ENCODE data around the gene LHX6. TPM values are rescaled to one million over a fixed set of nuclear protein-coding genes. Genes with fewer than 3 reads are reported as not detected.
A peak's percentile ranks its signal among the peaks of the same experiment; 100 is the strongest.

LHX6 gene
- polyA plus RNA-seq (2011; rRNA removed), result not detected in 2 replicates
- polyA minus RNA-seq (2011; rRNA and poly(A)+ RNA removed), result 0.09 and 0.10 TPM in 2 replicates

DNA sequence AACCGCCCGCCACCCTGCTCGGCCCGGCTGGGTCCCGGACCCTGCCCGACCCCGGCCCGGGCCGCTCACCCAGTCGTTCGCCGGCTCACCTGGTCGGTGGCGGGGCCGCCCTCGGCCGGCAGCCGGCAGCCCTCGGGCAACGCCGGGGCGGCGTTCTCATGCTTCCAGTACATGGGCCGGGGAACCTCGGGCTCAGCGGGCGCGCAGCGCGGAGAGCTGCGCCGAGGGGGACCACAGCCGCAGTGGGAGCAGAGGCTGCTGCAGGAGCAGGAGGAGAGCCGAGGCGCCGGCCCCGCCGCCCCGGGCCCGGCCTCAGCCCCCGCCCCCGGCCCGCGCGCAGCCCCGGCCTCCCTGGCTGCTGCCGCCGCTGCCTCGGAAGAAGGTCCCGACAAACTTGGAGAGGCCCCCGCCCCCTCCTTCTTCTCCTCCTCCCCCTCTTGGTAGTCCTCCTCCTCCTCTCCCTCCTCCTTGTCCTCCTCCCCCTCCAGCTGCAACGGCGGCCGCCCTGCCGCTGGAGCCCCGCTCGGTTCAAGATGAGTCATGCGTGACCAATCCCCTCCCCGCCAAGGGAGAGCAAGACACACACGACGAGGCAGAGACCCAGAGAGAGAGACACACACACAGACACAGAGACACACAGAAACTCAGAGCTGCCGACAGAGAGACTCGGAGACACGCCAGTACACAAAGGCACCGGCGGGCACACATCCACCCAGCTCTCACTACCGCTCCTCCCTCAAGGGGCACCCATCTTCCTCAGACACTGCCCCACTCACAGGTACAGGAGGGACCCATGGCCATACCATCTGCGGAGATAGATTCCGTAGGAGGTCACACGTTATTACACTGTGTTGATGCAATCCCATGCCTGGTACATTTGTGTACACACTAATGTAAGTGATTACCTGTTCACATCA, at the start of gene LHX6:
LHX6 (minus strand) TSS at position 390 of the 917 bp plus-strand sequence; CDS start at position 173, 217 bp downstream.
- no peak for DNase-seq (ENCODE audit: low read depth)
- Histone ChIP-seq H3K4me3 (ENCODE audit: low read depth, low read length) (peak within 1 kb of the TSS; percentile 8; the same call in 1 of the 2 replicates), H3K36me3 (ENCODE audit: control insufficient read depth, insufficient read depth, low read length) (no peaks in the 10 kb centered on the region), H3K27me3 (ENCODE audit: control insufficient read depth, insufficient read depth, low read length) (peaks cover 63% of the 10 kb centered on the region)
- POLR2A ChIA-PET, result interaction anchor here (0.6 kb wide), 1 partner anchor 122 kb away, joined by 3 read pairs; no protein-coding TSS in a partner anchor
- CTCF ChIA-PET, result interaction anchor here (0.6 to 1.2 kb wide), 3 partner anchors 16 to 224 kb away, joined by 3 to 4 read pairs (median 3); no protein-coding TSS in a partner anchor
- TF ChIP-seq, protein P1, sequence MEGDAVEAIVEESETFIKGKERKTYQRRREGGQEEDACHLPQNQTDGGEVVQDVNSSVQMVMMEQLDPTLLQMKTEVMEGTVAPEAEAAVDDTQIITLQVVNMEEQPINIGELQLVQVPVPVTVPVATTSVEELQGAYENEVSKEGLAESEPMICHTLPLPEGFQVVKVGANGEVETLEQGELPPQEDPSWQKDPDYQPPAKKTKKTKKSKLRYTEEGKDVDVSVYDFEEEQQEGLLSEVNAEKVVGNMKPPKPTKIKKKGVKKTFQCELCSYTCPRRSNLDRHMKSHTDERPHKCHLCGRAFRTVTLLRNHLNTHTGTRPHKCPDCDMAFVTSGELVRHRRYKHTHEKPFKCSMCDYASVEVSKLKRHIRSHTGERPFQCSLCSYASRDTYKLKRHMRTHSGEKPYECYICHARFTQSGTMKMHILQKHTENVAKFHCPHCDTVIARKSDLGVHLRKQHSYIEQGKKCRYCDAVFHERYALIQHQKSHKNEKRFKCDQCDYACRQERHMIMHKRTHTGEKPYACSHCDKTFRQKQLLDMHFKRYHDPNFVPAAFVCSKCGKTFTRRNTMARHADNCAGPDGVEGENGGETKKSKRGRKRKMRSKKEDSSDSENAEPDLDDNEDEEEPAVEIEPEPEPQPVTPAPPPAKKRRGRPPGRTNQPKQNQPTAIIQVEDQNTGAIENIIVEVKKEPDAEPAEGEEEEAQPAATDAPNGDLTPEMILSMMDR (IDR thresholded peaks at IDR 0.05; ENCODE audit: insufficient read depth, low read depth, low read length), result no peak

DNA sequence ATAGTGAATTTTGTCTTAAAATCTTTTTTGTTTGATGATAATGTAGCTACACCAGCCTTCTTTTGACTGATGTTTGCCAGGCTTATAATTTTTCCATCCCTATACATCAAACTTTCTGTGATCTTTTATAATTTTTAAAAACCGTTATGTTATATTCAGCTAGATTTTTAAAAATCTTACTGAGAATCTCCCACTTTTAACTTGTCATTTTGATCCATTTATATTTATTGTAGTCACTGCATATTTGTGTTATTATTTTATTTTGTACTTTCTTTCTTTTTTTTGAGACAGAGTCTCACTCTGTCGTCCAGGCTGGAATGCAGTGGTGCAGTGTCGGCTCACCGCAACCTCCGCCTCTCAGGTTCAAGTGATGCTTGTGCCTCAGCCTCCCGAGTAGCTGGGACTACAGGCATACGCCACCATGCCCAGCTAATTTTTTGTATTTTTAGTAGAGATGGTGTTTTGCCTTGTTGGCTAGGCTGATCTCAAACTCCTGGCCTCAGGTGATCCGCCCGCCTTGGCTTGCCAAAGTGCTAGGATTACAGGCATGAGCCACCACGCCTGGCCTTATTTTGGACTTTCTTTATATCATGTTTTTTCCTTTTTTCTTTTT, 48.6 kb upstream of the LHX6 start:
- DNase-seq (ENCODE audit: low read depth), result no peak
- no peak overlapping the region for H3K4me3 ChIP-seq (ENCODE audit: low read depth, low read length)
- TF ChIP-seq, protein P1 (IDR thresholded peaks at IDR 0.05; ENCODE audit: insufficient read depth, low read depth, low read length), result no peak
- ChIA-PET CTCF (interaction anchor here (1.1 to 1.2 kb wide), 2 partner anchors 13 to 14 kb away, joined by 3 to 6 read pairs; partner anchors contain the start of genes MRRF and RBM18), POLR2A (no interaction called here)
- peaks cover 1% of the 10 kb centered on the region for H3K36me3 ChIP-seq (ENCODE audit: control insufficient read depth, insufficient read depth, low read length)
- no peaks in the 10 kb centered on the region for H3K27me3 ChIP-seq (ENCODE audit: control insufficient read depth, insufficient read depth, low read length)

DNA sequence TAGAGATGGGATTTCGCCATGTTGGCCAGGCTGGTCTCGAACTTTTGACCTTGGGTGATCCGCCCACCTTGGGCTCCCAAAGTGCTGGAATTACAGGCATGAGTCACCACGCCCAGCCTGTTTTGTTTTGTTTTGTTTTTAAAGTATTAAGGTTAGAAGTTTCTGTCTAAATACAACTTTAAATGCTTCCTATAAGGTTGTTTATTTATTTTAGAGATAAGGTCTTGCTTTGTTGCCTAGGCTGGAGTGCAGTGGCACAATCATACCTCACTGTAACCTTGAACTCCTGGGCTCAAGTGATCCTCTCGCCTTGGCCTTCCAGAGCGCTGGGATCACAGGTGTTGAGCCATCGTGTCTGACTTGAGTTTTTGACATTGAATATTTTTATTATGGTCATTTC, 47.3 kb upstream of the LHX6 start:
- ChIA-PET CTCF (no interaction called here), POLR2A (no interaction called here)
- no peak for DNase-seq (ENCODE audit: low read depth)
- H3K27me3 ChIP-seq (ENCODE audit: control insufficient read depth, insufficient read depth, low read length), result no peaks in the 10 kb centered on the region
- no peak overlapping the region for H3K4me3 ChIP-seq (ENCODE audit: low read depth, low read length)
- peaks cover 1% of the 10 kb centered on the region for H3K36me3 ChIP-seq (ENCODE audit: control insufficient read depth, insufficient read depth, low read length)
- TF ChIP-seq, protein P1 (IDR thresholded peaks at IDR 0.05; ENCODE audit: insufficient read depth, low read depth, low read length), result no peak

DNA sequence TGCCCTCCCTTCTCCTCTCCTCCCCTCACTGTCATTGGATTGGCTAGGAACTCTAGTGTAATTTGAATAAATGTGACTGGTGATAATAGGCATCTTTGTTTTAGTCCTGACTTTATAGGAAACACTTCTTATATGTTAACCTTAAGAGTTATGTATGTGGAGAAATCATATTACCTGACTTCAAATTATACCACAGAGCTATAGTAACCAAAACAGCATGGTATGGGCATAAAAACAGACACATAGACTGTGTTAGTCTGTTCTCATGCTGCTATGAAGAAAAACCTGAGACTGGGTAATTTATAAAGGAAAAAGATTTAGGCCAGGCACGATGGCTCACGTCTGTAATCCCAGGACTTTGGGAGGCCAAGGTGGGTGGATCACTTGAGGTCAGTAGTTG, 45.3 kb upstream of the LHX6 start:
- H3K36me3 ChIP-seq (ENCODE audit: control insufficient read depth, insufficient read depth, low read length), result peaks cover 5% of the 10 kb centered on the region

More for the DNA sequence above, 45.3 kb upstream of the LHX6 start:
- CTCF ChIA-PET, result interaction anchor here (0.6 kb wide), 1 partner anchor 182 kb away, joined by 4 read pairs; no protein-coding TSS in a partner anchor
- H3K4me3 ChIP-seq (ENCODE audit: low read depth, low read length), result no peak overlapping the region
- TF ChIP-seq, protein P1 (IDR thresholded peaks at IDR 0.05; ENCODE audit: insufficient read depth, low read depth, low read length), result no peak
- DNase-seq (ENCODE audit: low read depth), result no peak
- H3K27me3 ChIP-seq (ENCODE audit: control insufficient read depth, insufficient read depth, low read length), result no peaks in the 10 kb centered on the region
- POLR2A ChIA-PET, result no interaction called here

Data from BJ (cell line).